Measurements from ENCODE around the gene ABLIM2.
"Not testable (repeated sequence)": the region's sequence is repeated elsewhere in the genome, so short reads cannot be mapped to it uniquely, and the experiment has no call there.

Gene ABLIM2

DNA sequence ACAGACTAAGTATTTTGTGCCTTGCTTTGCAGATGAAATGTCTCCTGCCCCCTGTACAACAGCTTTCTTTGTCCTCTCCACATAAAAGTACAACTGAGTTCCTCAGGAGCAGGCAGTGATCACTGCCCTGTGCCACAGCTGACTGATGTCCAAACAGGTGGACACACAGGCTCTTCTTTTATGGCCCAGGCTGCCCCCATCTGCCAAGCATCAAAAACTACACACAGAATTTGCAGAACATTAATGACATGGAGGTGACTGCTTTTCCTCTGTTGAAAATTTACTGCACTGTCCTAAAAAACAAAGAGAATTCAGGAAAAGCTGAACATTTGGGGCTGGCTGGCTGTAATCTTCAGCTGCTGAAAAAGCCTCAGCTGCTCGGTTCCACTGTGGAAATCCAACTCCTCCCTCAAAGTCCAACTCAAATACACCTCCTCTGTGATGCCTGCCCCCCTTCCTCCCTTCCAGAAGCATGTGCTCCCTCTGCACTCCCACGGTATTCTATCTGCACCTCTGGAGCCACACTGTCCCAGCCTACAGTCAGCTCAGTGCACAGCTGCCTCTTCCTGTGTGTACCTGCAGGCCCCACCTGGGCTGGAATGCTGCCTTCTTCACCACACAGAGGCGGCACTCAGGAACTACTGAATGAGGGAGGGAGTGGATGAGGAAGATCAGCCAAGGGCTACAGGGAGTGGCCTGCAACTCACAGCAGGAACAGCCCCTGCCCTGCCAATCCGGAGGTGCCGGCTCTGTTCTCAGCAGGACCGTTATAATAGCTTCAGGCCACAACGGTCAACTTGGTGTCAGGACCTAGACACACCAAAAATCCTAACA is 229.3 kb downstream of the ABLIM2 start:
- peak; percentile 54 for DNase-seq (ENCODE audit: low spot score)

GRCh38 chr4:7928711-7929110 is 229.9 kb downstream of the ABLIM2 start:
- no peak for DNase-seq (ENCODE audit: low spot score)

DNA sequence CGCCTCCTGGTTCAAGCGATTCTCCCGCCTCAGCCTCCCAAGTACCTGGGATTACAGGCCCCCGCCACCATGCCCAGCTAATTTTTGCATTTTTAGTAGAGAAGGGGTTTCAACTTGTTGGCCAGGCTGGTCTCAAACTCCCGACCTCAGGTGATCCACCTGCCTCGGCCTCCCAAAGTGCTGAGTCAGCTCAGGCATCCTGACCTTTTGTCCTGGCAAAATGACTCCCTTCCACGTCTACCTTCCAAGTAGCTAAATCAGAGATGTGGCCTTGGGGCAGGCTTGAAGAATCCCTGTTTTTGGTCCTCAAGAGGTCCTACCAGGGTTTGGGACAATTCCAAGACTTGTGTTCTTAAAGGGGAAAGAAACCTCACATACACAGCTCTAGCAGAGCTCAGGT is 231.8 kb downstream of the ABLIM2 start:
- no peak for DNase-seq (ENCODE audit: low spot score)

DNA sequence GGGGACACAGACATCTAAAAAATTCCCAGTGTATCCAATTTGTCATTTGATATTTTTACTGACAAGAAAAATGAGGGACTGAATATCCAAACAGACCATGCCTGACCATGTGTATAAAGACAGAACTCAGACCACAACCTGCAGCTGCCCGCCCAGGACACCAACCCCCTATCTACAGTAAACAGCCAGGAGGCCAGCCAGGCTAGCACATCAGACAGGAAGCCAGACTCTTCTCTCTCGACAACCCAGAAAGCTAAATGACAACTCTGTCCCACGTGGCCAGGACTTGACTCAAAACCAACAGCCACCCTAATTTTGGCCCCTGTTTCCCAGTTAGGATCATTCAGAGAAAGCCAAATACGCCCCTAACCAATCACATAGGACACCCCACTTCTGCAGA is 234.0 kb downstream of the ABLIM2 start:
- no peak for DNase-seq (ENCODE audit: low spot score)

- DNase-seq (ENCODE audit: low spot score): no peak
Measured at GRCh38 chr4:7924163-7924562, 234.4 kb downstream of the ABLIM2 start.

- DNase-seq (ENCODE audit: low spot score): no peak
Measured at GRCh38 chr4:7922466-7922865, 236.1 kb downstream of the ABLIM2 start.

DNA sequence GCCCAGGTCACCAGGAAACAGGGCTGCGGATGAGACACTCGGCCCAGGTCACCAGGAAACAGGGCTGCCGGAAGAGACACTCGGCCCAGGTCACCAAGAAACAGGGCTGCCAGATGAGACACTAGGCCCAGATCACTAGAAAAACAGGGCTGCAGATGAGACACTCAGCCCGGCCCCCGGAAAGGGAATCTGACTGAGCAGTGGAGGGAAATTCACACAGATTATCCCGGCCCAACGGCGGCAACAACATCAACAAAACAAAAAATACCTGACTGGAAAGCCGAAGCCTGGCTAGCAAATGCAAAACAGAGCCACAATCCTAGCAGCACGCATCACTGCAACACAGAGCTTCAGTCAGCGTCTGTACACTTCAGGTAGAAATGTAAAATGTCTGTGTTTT is 239.6 kb downstream of the ABLIM2 start:
- DNase-seq (ENCODE audit: low spot score): no peak

DNA sequence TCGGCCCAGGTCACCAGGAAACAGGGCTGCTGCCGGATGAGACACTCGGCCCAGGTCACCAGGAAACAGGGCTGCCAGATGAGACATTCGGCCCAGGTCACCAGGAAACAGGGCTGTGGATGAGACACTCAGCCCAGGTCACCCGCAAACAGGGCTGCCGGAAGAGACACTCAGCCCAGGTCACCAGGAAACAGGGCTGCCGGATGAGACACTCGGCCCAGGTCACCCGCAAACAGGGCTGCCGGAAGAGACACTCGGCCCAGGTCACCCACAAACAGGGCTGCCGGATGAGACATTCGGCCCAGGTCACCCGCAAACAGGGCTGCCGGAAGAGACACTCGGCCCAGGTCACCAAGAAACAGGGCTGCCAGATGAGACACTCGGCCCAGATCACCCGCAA is 240.4 kb downstream of the ABLIM2 start:
- not testable (repeated sequence) for DNase-seq (ENCODE audit: low spot score)

- no peak for DNase-seq (ENCODE audit: low spot score)
Measured at GRCh38 chr4:7917669-7918068, 240.9 kb downstream of the ABLIM2 start.

DNA sequence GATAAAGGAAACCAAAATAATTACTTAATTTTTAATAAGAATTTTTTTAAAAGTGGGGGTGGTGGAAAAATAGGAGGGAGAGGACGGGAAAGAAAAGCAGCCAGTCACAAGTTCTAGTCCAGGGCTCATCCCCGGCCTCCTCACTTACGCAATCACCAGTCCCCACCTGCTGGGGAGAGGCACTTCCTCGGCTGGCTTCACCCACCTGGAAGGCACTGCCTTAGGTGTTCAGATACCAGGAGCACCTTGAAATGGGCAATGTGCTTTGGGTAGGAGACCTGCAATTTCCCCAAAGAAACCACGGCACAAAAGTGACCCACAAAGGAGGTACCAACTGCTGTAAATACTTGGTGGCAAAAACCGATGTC is 242.8 kb downstream of the ABLIM2 start:
- DNase-seq (ENCODE audit: low spot score): no peak

Measured in ecto neural progenitor cell (in vitro differentiated cells).